ENCODE results near the gene TNFAIP8L1.
A peak's percentile ranks its signal among the peaks of the same experiment; 100 is the strongest.

GRCh38 chr19:4638828-4639530, at the start of gene TNFAIP8L1:
- peak; percentile 44 for TF ChIP-seq KLF10 (tag by site-specific recombination; IDR thresholded peaks at IDR 0.05)
- TF ChIP-seq CTCF (tag by site-specific recombination; IDR thresholded peaks at IDR 0.05) = no peak

Measured in HEK293 (cell line).